Right atrium auricular region (tissue), 2 donors: Measurements from ENCODE around the gene UQCRH. TPM values are rescaled to one million over a fixed set of nuclear protein-coding genes. Genes with fewer than 3 reads are reported as not detected.
"Not testable (repeated sequence)": the region's sequence is repeated elsewhere in the genome, so short reads cannot be mapped to it uniquely, and the experiment has no call there.

Experiments used
- DNase-seq: peaks from one replicate; pipeline ENCODE4 v3.0.0-alpha.2; 2019; ENCODE audit warnings: low spot score
- H3K27ac ChIP-seq, 2 donors: fragments of 200-600 bp; sonication (generic); 1 replicate in 1 of 2; 2 replicates in 1 of 2; pipeline ENCODE4 v1.5.1; 2016 to 2019
- H3K27me3 ChIP-seq, 2 donors: fragments of 200-600 bp; sonication (generic); one replicate each; pipeline versions ENCODE4 v1.5.1 to v1.6.0; 2017 to 2019
- H3K36me3 ChIP-seq: fragments of 200-600 bp; sonication (generic); one replicate; pipeline ENCODE4 v1.5.1; 2016
- H3K4me1 ChIP-seq, 2 donors: fragments of 200-600 bp; sonication (generic); one replicate each; pipeline versions ENCODE4 v1.5.1 to v1.6.0; 2017 to 2019
- H3K4me3 ChIP-seq, 2 donors: fragments of 200-600 bp; sonication (generic); 1 replicate in 1 of 2; 2 replicates in 1 of 2; pipeline ENCODE4 v1.5.1; 2017 to 2019; ENCODE audit warnings: mild to moderate bottlenecking in 1 of 2, moderate library complexity in 1 of 2
- H3K9me3 ChIP-seq, 2 donors: fragments of 200-600 bp; sonication (generic); one replicate each; pipeline ENCODE4 v1.5.1; 2019
- CTCF ChIP-seq, 2 donors: fragments of 200-600 bp; sonication (generic); IDR thresholded peaks; one replicate each; pipeline ENCODE4 v1.5.1; 2019; ENCODE audit warnings: antibody characterized with exemption in 2 of 2
- total RNA-seq, 2 donors: library from RNA; depleted of rRNA; stranded (reverse); fragments of >200 nt; gene quantifications; one replicate each; pipeline ENCODE4 v1.1.0, GENCODE V29; 2016

UQCRH gene
- total RNA-seq, 2 donors from 2014 or later, result 929 to 1,323 TPM

- H3K4me1 ChIP-seq, result peaks cover 0 to 58% of the 10 kb centered on the region in 2 donors
- peak overlapping the region in 1 of 2 donors; percentile 91 for H3K4me3 ChIP-seq
Measured at GRCh38 chr1:46306159-46306530, 2.6 kb downstream of the UQCRH start.

GRCh38 chr1:46309401-46310159 is 6.1 kb downstream of the UQCRH start:
- no peaks in the 10 kb centered on the region for H3K27me3 ChIP-seq
- peaks cover 0 to 45% of the 10 kb centered on the region in 2 donors for H3K4me1 ChIP-seq
- no peak for TF ChIP-seq CTCF (IDR thresholded peaks at IDR 0.05)
- H3K27ac ChIP-seq, result no peak overlapping the region
- peaks cover 56% of the 10 kb centered on the region for H3K36me3 ChIP-seq
- no peak overlapping the region for H3K4me3 ChIP-seq
- DNase-seq, result no peak
- no peaks in the 10 kb centered on the region for H3K9me3 ChIP-seq

More at GRCh38 chr1:46306159-46306530, 2.6 kb downstream of the UQCRH start:
- no peak for TF ChIP-seq CTCF (IDR thresholded peaks at IDR 0.05)
- H3K36me3 ChIP-seq, result peaks cover 22% of the 10 kb centered on the region
- DNase-seq, result no peak
- no peaks in the 10 kb centered on the region for H3K27me3 ChIP-seq
- H3K9me3 ChIP-seq, result no peaks in the 10 kb centered on the region
- H3K27ac ChIP-seq, result no peak overlapping the region

GRCh38 chr1:46310321-46310720 is 6.8 kb downstream of the UQCRH start:
- no peak for DNase-seq
- TF ChIP-seq CTCF (IDR thresholded peaks at IDR 0.05), result no peak
- Histone ChIP-seq H3K36me3 (peaks cover 64% of the 10 kb centered on the region), H3K4me1 (peaks cover 0 to 38% of the 10 kb centered on the region in 2 donors), H3K4me3 (no peak overlapping the region), H3K27me3 (no peaks in the 10 kb centered on the region), H3K9me3 (no peaks in the 10 kb centered on the region), H3K27ac (no peak overlapping the region)

- H3K27me3 ChIP-seq, result no peaks in the 10 kb centered on the region
- no peak overlapping the region for H3K27ac ChIP-seq
- TF ChIP-seq CTCF (IDR thresholded peaks at IDR 0.05), result no peak
- no peaks in the 10 kb centered on the region for H3K4me1 ChIP-seq
- H3K36me3 ChIP-seq, result peaks cover 65% of the 10 kb centered on the region
- H3K9me3 ChIP-seq, result no peaks in the 10 kb centered on the region
- no peak for DNase-seq
- no peak overlapping the region for H3K4me3 ChIP-seq
Measured at GRCh38 chr1:46315669-46316403, 12.3 kb downstream of the UQCRH start.

GRCh38 chr1:46317323-46317722 is 13.8 kb downstream of the UQCRH start:
- DNase-seq, result no peak
- Histone ChIP-seq H3K4me3 (no peak overlapping the region), H3K36me3 (peaks cover 50% of the 10 kb centered on the region), H3K4me1 (no peaks in the 10 kb centered on the region), H3K27me3 (no peaks in the 10 kb centered on the region), H3K27ac (no peak overlapping the region), H3K9me3 (no peaks in the 10 kb centered on the region)
- TF ChIP-seq CTCF (IDR thresholded peaks at IDR 0.05), result no peak

GRCh38 chr1:46319301-46319700 is 15.8 kb downstream of the UQCRH start:
- H3K36me3 ChIP-seq, result peaks cover 30% of the 10 kb centered on the region
- not testable (repeated sequence) for H3K9me3 ChIP-seq, H3K4me1 ChIP-seq, DNase-seq, H3K27ac ChIP-seq, H3K4me3 ChIP-seq, H3K27me3 ChIP-seq

GRCh38 chr1:46319960-46320914 is 16.7 kb downstream of the UQCRH start:
- not testable (repeated sequence) for H3K4me1 ChIP-seq, DNase-seq, H3K27me3 ChIP-seq, H3K4me3 ChIP-seq, H3K9me3 ChIP-seq, H3K27ac ChIP-seq
- peaks cover 21% of the 10 kb centered on the region for H3K36me3 ChIP-seq

GRCh38 chr1:46322191-46322590 is 18.7 kb downstream of the UQCRH start:
- DNase-seq, H3K27me3 ChIP-seq, H3K4me1 ChIP-seq, H3K4me3 ChIP-seq, H3K27ac ChIP-seq, H3K36me3 ChIP-seq, H3K9me3 ChIP-seq: not testable (repeated sequence)
